Measurements from ENCODE around the gene HOXB13.

- TF ChIP-seq EZH2 (IDR thresholded peaks at IDR 0.05): no peak
- TF ChIP-seq, protein P1, sequence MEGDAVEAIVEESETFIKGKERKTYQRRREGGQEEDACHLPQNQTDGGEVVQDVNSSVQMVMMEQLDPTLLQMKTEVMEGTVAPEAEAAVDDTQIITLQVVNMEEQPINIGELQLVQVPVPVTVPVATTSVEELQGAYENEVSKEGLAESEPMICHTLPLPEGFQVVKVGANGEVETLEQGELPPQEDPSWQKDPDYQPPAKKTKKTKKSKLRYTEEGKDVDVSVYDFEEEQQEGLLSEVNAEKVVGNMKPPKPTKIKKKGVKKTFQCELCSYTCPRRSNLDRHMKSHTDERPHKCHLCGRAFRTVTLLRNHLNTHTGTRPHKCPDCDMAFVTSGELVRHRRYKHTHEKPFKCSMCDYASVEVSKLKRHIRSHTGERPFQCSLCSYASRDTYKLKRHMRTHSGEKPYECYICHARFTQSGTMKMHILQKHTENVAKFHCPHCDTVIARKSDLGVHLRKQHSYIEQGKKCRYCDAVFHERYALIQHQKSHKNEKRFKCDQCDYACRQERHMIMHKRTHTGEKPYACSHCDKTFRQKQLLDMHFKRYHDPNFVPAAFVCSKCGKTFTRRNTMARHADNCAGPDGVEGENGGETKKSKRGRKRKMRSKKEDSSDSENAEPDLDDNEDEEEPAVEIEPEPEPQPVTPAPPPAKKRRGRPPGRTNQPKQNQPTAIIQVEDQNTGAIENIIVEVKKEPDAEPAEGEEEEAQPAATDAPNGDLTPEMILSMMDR (IDR thresholded peaks at IDR 0.05): no peak
Observed at GRCh38 chr17:48746916-48747444, 18.4 kb upstream of the HOXB13 start.
